ENCODE measurements around the gene PDE1A. TPM values are rescaled to one million over a fixed set of nuclear protein-coding genes. Genes with fewer than 3 reads are reported as not detected.

PDE1A gene
- total and polyA plus RNA-seq, 5 experiments from 2014 or later, result not detected

DNA sequence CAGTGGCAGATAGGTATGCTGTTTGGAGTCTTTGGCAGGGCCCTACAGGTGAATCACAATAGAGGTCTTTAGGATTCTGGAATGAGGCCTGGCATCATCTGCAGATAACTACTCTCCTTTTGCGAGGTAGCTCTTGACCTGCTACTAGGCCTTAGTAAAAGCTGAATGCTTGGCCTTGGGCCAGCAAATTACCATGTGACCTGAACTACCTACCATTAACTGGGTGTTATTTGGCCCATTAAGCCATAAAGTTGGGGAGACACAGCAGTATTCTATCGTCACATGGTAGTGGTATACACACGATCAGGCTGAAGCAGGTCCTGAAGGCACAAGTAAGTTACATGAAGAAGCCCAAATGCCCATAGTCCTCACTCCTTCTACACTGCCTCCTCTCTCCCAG, 263.0 kb downstream of the PDE1A start:
- H3K27ac Mint-ChIP-seq, result no peak overlapping the region
- no peak overlapping the region for H3K4me3 Mint-ChIP-seq
- no peaks in the 10 kb centered on the region for H3K36me3 Mint-ChIP-seq
- H3K9me3 Mint-ChIP-seq, result peaks cover 0 to 1% (median 0%) of the 10 kb centered on the region in 9 donors
- peaks cover 2 to 8% (median 4%) of the 10 kb centered on the region in 5 donors for H3K27me3 Mint-ChIP-seq
- DNase-seq (no peak), ATAC-seq (no peak)
- H3K4me1 Mint-ChIP-seq, result no peaks in the 10 kb centered on the region
- POLR2A ChIA-PET, result no interaction called here

DNA sequence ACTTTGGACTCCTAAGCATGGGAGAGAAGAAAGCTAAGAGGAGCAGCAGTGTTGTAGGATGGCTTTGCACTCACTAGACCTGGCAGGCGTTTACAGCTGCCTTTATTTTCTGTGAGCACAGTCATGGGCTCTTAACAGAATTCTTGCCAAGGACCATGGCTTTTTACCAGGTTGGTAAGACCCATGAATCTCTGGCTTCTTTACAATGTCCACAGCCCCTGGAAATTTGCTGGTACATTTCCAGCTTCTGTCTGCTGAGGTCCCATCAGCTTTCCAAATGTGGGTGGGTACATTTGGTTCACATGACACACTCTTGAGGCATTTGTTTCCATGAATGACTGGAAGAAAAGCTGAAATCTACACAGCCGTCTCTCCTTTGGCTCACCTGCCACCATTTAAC, 278.5 kb downstream of the PDE1A start:
- peaks cover 0 to 9% (median 0%) of the 10 kb centered on the region in 5 donors for H3K27me3 Mint-ChIP-seq

DNA sequence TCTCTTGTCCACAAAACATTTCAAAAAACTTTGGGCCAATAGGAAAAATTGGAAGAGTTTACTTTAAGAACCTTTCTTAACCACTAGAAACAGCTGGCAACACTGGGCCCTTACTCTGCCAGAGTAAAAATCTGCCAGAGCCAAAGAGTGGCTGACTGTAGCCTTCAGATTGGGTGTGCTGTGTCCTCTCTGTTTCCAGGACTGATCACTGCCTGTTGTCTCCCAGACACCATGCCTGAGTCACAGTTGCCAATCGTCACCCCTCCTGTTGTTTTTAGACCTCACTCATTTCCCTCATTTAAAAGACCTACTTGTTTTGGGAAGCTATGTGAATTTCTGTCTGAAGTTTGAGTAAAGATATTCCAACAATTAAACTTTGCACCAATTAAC, 282.1 kb downstream of the PDE1A start:
- no peaks in the 10 kb centered on the region for H3K4me1 Mint-ChIP-seq

More for the DNA sequence above, 278.5 kb downstream of the PDE1A start:
- no peak for DNase-seq
- no peak overlapping the region for H3K4me3 Mint-ChIP-seq
- no peak for ATAC-seq
- no peaks in the 10 kb centered on the region for H3K4me1 Mint-ChIP-seq
- no peaks in the 10 kb centered on the region for H3K9me3 Mint-ChIP-seq
- POLR2A ChIA-PET, result no interaction called here
- H3K36me3 Mint-ChIP-seq, result no peaks in the 10 kb centered on the region
- no peak overlapping the region for H3K27ac Mint-ChIP-seq

DNA sequence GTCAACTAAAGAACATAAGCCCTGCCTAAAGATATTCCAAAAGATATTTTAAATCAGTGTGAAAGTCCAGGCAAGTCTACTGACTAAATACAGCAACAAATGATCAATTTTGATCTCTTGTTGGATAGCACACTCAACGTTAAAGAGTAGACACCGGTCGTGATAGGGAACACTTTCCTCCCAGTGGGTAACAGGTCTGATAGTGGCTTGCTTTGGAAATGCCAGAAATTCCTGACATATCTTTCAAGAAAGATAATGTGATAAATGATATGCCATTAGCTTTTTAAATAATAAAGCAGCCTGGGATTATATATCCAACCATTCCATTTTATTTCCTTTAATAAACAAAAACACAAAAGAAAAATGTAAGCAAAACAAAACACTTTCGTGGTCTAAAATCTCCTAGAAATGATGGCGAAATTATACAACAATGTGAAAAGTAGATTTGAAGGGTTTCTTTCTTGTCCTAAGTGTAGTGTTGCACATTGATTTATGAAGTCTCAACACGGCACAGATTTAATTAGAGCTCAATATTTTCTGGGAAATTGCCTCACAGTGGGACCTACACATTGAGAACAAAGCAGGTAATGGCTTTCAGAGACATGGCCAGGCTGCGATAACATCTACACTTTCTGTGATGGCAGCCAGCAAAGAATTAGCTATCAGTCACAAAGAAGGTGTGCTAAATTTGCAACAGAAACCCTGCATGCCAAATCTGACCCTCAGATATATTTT, 282.6 kb downstream of the PDE1A start:
- DNase-seq, result no peak
- Mint-ChIP-seq H3K4me1 (no peaks in the 10 kb centered on the region), H3K27ac (no peak overlapping the region), H3K4me3 (no peak overlapping the region), H3K9me3 (no peaks in the 10 kb centered on the region), H3K36me3 (no peaks in the 10 kb centered on the region), H3K27me3 (peaks cover 0 to 11% (median 5%) of the 10 kb centered on the region in 5 donors)
- POLR2A ChIA-PET, result no interaction called here
- ATAC-seq, result no peak

More for the DNA sequence above, 282.1 kb downstream of the PDE1A start:
- Mint-ChIP-seq H3K9me3 (no peaks in the 10 kb centered on the region), H3K27me3 (peaks cover 0 to 9% (median 3%) of the 10 kb centered on the region in 5 donors), H3K36me3 (no peaks in the 10 kb centered on the region), H3K27ac (no peak overlapping the region), H3K4me3 (no peak overlapping the region)
- POLR2A ChIA-PET, result no interaction called here
- DNase-seq, result no peak
- ATAC-seq, result no peak

DNA sequence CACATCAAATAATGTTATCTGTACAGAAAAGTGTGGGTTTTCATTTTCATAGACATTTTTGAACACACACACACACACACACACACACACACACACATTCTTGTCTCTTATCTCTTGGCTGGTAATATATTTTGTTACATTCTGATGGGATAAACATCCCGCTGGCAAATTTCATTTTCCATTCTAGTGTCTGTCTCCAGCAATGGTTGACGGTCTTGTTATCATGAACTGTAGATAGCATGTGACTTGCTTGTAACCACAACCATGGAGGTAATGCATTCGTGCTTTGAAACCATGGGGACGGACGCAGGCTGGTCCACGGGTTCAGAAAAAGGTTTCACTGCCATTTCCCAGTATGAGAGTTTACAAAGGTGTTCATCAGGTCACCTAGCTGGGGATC, 284.8 kb downstream of the PDE1A start:
- ATAC-seq (no peak), DNase-seq (no peak)
- Mint-ChIP-seq H3K36me3 (no peaks in the 10 kb centered on the region), H3K27ac (no peak overlapping the region), H3K4me1 (no peaks in the 10 kb centered on the region), H3K27me3 (peaks cover 0 to 16% (median 7%) of the 10 kb centered on the region in 5 donors), H3K4me3 (no peak overlapping the region), H3K9me3 (no peaks in the 10 kb centered on the region)
- POLR2A ChIA-PET, result no interaction called here

DNA sequence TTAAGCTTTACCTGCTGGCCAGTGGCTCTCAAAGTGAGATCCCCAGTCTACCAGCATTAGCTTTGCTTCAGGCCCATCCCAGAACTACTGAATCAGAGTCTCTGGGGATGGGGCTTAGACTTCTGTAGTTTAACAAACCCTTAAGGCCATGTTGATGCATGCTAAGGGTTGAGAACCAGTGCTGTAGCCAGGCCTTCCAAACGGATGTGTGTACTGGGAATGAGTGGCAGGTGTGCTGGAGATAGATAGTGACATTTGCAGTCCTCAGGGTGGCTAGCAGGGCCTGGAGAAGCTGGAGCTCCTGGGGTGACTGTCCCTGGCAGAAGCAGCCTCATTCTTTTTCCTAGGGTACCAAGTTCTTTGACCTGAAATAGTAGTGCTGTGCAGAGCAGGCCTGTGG, 292.6 kb downstream of the PDE1A start:
- no peak for DNase-seq
- H3K4me1 Mint-ChIP-seq, result no peaks in the 10 kb centered on the region
- ATAC-seq, result peak in 1 of 2 donors; percentile 30
- H3K27ac Mint-ChIP-seq, result no peak overlapping the region
- no peaks in the 10 kb centered on the region for H3K36me3 Mint-ChIP-seq
- H3K27me3 Mint-ChIP-seq, result peaks cover 0 to 5% (median 1%) of the 10 kb centered on the region in 5 donors
- H3K4me3 Mint-ChIP-seq, result no peak overlapping the region
- POLR2A ChIA-PET, result no interaction called here
- no peaks in the 10 kb centered on the region for H3K9me3 Mint-ChIP-seq

DNA sequence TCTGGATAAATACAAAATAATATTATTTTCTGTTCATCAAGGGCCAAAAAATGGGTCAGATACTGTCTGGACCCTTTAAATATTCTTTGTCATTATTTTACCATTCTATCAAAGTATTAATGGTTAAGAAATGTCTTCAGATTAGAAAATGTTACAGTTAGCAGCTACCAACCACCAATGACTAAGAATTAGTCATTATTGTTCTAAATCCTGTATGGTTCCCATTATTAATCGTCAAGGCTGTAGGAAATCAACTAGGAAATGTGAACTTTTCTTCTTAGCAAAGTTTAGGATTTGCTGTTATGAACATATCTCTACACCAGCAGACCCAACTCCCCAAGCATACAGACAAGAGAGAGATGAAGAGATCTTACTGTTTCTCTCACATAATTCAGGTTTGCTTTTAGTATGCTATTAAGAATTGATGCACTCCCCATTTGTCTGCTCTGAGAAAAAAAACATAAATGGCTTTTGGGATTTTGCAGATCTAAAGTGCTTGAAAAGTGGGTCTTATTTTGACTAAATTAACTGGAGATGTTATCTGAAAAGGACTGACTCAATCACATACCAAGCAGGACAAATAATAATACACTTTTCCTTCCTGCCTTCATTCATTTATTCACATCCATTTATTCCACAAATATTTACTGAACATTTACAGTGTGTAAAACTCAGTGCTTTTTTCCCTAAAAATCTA, 293.5 kb downstream of the PDE1A start:
- peaks cover 0 to 5% (median 0%) of the 10 kb centered on the region in 5 donors for H3K27me3 Mint-ChIP-seq
- DNase-seq (no peak), ATAC-seq (no peak)
- H3K9me3 Mint-ChIP-seq, result no peaks in the 10 kb centered on the region
- H3K27ac Mint-ChIP-seq, result no peak overlapping the region
- H3K4me3 Mint-ChIP-seq, result no peak overlapping the region
- no peaks in the 10 kb centered on the region for H3K4me1 Mint-ChIP-seq
- H3K36me3 Mint-ChIP-seq, result no peaks in the 10 kb centered on the region
- POLR2A ChIA-PET, result no interaction called here

DNA sequence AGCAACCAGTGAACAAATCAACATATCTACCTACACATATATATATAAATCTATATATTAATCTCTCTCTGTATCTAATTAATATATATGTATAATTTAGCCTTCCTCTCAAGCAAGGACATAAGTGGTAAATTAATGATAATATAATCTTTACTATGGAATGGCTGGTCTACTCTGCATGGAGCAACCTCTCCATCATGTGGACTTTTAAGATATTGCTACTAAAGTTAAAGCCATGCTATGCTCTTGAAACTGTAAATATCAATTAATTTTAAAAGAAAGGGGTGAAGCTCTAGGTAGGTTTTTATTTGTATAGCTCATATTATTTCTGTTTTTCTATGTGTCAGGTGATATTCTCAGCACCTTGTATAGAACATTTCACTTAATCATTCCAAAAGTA, 294.2 kb downstream of the PDE1A start:
- POLR2A ChIA-PET, result no interaction called here
- no peaks in the 10 kb centered on the region for H3K9me3 Mint-ChIP-seq

DNA sequence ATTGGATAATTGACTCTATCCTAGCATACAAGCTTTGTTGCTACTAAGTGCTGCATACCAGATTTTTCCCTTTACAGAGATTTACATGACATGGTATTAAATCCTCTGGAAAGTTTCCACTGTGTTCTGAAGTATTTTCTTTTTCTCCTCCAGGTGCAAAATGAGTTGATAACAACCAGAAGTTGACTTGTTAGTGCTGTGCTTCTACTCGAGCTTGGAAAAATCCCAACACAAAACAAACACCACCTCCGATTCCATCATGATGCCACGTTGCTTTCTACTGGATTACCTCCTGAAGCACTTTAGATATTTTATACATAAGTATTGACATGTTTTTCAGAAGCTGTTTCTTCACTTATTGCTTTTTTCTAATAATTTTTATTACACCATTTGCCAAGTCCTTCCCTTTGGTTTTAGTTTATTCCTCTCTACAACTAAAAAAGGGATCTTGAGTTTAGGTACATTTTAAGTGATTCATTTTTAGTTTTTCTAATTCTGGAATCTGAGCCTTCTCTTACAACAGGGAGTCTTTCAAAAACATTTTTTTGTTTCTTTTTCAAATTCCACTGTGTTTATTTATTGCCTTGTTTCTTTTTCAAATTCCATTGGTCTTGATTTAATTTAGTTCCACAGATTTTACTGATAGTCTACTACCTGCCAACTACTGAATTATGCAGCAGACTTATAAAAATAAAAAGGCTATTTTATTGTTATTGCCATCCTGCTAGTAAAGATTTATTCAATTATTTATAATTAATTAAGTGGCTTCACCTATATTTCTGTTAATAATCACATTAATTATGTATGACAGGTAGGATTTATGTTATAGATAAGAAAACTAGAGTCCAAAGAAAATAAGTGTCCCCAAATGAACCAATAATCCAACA, 297.8 kb downstream of the PDE1A start:
- Mint-ChIP-seq H3K4me1 (no peaks in the 10 kb centered on the region), H3K4me3 (no peak overlapping the region), H3K27ac (no peak overlapping the region), H3K27me3 (peaks cover 0 to 4% (median 2%) of the 10 kb centered on the region in 5 donors), H3K36me3 (peaks cover 0 to 3% (median 0%) of the 10 kb centered on the region in 3 donors), H3K9me3 (peaks cover 0 to 13% (median 2%) of the 10 kb centered on the region in 9 donors)
- DNase-seq (no peak), ATAC-seq (no peak)
- POLR2A ChIA-PET, result no interaction called here

More for the DNA sequence above, 294.2 kb downstream of the PDE1A start:
- H3K27ac Mint-ChIP-seq, result no peak overlapping the region
- DNase-seq, result no peak
- no peaks in the 10 kb centered on the region for H3K4me1 Mint-ChIP-seq
- ATAC-seq, result no peak
- no peaks in the 10 kb centered on the region for H3K36me3 Mint-ChIP-seq
- peaks cover 0 to 4% (median 0%) of the 10 kb centered on the region in 5 donors for H3K27me3 Mint-ChIP-seq
- no peak overlapping the region for H3K4me3 Mint-ChIP-seq

DNA sequence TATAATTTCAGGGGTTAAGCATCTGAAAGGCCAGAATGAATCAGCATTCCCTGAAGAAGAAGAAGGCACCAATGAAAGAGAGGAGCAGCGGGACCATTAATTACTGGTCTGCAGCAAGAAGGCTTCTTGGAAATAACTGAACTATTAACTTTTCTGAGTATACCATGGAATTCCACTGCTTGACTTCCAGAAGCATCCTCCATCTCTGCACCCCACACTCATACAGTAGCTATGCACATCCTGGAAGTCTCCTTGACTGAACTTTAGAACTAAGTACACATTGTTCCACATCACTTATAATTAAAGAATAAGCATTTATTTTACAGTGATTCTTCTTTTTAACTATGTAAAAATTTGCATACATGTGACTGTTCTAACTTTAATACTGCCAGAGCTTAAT, 309.6 kb downstream of the PDE1A start:
- POLR2A ChIA-PET, result no interaction called here
- Mint-ChIP-seq H3K9me3 (peaks cover 0 to 2% (median 0%) of the 10 kb centered on the region in 9 donors), H3K36me3 (no peaks in the 10 kb centered on the region), H3K4me3 (no peak overlapping the region), H3K4me1 (no peaks in the 10 kb centered on the region), H3K27ac (no peak overlapping the region), H3K27me3 (peaks cover 0 to 12% (median 0%) of the 10 kb centered on the region in 5 donors)
- ATAC-seq, result no peak
- no peak for DNase-seq

DNA sequence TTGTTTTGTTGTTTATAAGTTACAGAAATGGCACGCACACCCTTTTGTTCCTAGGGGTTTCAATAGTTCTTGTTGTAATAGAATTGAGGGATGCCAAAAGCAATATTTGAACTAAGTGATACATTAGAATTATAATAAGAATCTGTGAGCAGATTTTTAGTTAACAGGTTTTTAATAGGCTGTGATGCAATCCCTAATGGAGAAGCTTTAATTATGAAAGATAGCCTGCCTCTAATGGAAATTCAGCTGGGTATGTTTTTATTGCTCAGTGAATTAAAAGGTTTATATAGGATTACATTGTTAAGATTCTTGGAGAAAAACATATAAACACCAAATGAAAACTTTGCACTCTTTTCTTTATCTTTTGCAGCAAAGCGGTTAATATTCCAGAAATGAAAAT, 310.1 kb downstream of the PDE1A start:
- POLR2A ChIA-PET, result no interaction called here
- no peaks in the 10 kb centered on the region for H3K36me3 Mint-ChIP-seq
- H3K9me3 Mint-ChIP-seq, result peaks cover 0 to 2% (median 0%) of the 10 kb centered on the region in 9 donors
- H3K4me1 Mint-ChIP-seq, result no peaks in the 10 kb centered on the region
- no peak overlapping the region for H3K4me3 Mint-ChIP-seq
- ATAC-seq, result no peak
- H3K27me3 Mint-ChIP-seq, result peaks cover 0 to 11% (median 0%) of the 10 kb centered on the region in 5 donors
- no peak overlapping the region for H3K27ac Mint-ChIP-seq
- no peak for DNase-seq

DNA sequence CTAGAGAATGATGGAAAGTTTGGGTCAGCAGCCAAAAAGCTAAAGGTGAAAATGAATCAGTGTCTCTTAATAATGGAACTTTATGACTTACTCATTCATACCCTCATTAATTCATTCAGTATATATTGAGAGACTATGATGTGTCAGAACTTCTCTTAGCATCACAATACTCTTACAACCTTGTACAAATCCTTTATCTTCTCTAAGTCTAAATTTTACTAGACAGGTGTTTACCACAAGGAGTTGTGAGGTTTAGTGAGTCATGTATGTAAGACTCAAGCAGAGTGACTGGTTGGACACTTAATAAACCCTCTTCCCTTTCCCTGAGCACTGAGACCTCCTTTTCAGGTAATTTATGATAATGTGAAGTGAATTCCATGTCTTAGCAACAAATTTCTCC, 311.6 kb downstream of the PDE1A start:
- POLR2A ChIA-PET, result no interaction called here
- Mint-ChIP-seq H3K27ac (no peak overlapping the region), H3K36me3 (no peaks in the 10 kb centered on the region), H3K9me3 (peaks cover 0 to 2% (median 0%) of the 10 kb centered on the region in 9 donors), H3K27me3 (peaks cover 0 to 9% (median 2%) of the 10 kb centered on the region in 5 donors), H3K4me3 (no peak overlapping the region), H3K4me1 (no peaks in the 10 kb centered on the region)
- DNase-seq (no peak), ATAC-seq (no peak)

DNA sequence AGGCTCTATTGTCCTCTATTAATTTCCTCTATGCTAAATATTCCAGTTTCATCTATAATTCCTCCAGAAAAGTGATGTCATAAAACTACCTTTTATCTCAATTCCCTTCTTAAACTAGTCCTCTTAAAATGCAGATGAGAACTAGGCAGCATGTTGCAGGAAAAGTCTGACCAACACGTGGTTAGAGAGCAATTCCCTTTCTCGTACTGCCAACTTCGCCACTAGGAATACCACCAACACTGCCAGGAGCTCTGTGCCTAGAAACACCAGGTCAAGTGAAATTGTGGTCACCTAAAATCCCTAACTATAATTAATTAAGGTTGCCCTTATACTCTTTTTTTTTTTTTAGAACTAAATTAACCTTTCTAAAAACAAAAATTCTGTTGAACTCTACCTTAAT, 313.5 kb downstream of the PDE1A start:
- Mint-ChIP-seq H3K27me3 (peaks cover 0 to 9% (median 2%) of the 10 kb centered on the region in 5 donors), H3K27ac (no peak overlapping the region), H3K4me3 (no peak overlapping the region), H3K36me3 (no peaks in the 10 kb centered on the region), H3K9me3 (no peaks in the 10 kb centered on the region), H3K4me1 (no peaks in the 10 kb centered on the region)
- POLR2A ChIA-PET, result no interaction called here
- DNase-seq (no peak), ATAC-seq (no peak)
